Measurements from ENCODE around the gene NAV2.

NAV2 gene

GRCh38 chr11:20021212-20021611, 308.6 kb downstream of the NAV2 start:
- no peak for TF ChIP-seq CTCF (conservative IDR thresholded peaks at IDR 0.05; ENCODE audit: low read depth)
- no peak for DNase-seq (ENCODE audit: low spot score)
- ChIA-PET POLR2A (ENCODE audit: low non-redundant PET) (no interaction called here), CTCF (no interaction called here)
- peak overlapping the region; percentile 69; the same call in 1 of the 2 replicates for H3K27ac ChIP-seq

DNA sequence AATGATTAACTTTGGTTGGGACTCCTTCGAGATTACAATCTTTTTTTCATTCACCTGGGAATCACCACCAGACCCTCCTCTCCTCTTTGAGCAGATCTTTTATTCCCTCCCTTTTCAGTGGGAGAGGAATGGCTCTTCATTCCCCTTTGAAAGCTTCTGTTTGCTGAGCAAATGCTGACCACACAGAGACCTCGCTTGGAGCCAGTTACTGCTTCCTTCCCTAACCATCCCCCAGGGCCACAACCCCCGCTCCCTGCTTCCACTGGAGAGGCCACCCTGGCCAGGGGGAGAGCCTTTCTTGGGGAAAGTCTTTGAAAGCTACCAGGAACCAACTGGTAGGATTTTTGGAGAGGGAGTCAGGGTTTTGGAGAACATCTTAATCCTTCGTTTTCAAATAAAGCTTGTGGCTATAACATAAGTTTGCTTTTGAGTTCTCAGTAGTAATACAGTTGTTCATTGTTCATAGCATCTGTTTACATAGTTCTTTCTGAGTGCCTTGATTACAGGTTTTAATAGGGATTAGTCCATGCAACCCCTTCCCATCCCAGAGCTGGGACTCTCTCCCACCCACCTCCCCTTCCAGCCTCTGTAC, 309.2 kb downstream of the NAV2 start:
- DNase-seq (ENCODE audit: low spot score), result no peak
- peak overlapping the region; percentile 69 for H3K27ac ChIP-seq
- no peak for TF ChIP-seq CTCF (conservative IDR thresholded peaks at IDR 0.05; ENCODE audit: low read depth)
- ChIA-PET CTCF (no interaction called here), POLR2A (ENCODE audit: low non-redundant PET) (no interaction called here)

DNA sequence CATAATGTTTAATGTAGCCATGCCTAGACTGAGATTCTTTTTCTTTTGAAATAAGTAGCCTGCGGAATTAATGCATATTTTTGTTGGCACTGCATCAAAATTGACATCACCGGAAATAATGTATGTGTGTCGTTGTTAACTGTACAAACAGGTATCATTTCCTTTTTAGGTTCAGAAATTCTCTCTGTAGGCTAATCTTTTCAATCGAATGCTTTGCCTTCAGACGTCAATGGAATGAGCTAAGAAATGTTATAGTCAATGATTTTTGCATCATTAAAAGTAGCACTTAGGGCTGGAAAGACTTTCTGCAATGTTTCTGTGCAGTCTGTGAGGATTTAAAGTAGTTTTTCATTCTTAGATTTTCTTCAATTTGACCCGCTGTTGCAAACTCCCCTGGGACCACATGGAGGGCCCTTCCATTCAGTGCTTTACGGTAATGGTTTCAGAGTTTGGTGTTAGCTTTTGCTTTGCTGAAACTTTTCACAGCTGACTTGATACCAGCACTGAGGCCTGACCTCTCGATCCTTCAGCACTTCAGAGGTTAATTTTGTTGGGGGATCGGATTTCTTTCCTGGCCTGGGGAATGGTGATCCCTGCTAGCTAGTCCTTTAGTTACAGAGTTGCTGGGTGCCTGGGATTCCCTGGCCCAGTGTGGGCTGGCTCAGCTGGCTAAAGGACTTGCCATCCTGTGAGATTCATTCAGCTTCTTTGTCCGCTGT, 309.9 kb downstream of the NAV2 start:
- TF ChIP-seq CTCF (conservative IDR thresholded peaks at IDR 0.05; ENCODE audit: low read depth), result no peak
- DNase-seq (ENCODE audit: low spot score), result no peak
- CTCF ChIA-PET, result no interaction called here
- POLR2A ChIA-PET (ENCODE audit: low non-redundant PET), result no interaction called here
- H3K27ac ChIP-seq, result peak overlapping the region; percentile 91

DNA sequence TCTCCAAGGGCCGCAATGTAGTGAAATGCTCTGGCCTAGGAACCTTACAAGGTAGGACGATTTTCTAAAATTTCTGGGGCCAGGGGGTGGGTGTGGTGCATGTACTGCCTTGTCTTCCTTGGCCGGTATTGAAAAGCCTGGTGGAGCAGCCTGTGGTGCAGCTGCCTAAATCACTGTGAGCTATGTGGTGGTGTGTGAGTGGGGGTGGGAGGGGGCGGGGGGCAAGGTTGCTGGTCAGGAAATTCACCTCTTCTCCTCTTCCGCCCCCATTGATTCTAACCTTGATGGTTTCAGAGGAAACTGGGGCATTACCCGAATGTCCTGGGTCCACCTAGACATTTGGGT, 310.4 kb downstream of the NAV2 start:
- H3K27ac ChIP-seq, result peak overlapping the region; percentile 91
- no peak for TF ChIP-seq CTCF (conservative IDR thresholded peaks at IDR 0.05; ENCODE audit: low read depth)
- ChIA-PET CTCF (no interaction called here), POLR2A (ENCODE audit: low non-redundant PET) (no interaction called here)
- DNase-seq (ENCODE audit: low spot score), result no peak

DNA sequence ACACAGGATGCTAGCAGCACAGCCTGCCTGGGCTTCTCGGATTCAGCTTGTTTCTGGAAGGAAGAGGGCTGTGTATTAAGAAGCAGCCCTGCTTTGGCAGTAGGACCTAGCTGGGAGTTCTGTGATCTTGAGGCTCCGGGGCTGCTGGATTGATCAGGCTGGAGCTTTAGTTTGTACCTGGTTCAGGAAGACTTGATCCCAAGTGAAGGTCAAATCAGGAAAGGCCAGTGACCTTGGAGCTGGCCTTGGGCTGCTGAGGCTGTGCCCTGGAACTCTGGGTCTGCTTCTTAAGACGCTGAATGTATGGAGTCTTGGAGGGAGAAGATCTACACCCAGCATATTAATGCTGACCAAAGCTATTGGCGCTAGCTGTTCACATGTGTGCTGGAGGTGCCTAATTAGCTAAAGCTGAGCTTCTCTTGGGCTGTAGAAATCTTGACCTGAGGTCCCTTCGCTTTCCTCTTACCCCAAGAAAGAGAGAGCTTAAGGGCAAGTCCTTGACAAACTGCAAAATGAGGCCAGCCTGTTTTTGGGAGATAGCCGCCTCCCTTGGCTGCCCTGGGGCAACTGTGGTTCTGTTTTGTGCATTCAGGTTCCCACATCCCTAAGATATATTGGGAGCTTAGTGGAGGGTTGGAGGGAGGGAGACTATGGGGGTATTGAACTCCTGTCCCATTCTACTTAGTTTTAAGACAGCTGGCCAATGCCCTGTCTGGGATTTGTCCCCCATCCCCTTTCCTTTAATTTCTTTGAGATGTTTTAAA, 311.7 kb downstream of the NAV2 start:
- ChIA-PET POLR2A (ENCODE audit: low non-redundant PET) (no interaction called here), CTCF (interaction anchor here (0.6 to 2.1 kb wide), 4 partner anchors 13 to 108 kb away, joined by 3 to 7 read pairs (median 6); no protein-coding TSS in a partner anchor)
- H3K27ac ChIP-seq, result peak overlapping the region; percentile 91
- DNase-seq (ENCODE audit: low spot score), result no peak
- no peak for TF ChIP-seq CTCF (conservative IDR thresholded peaks at IDR 0.05; ENCODE audit: low read depth)

- peak overlapping the region; percentile 29; the same call in 1 of the 2 replicates for H3K27ac ChIP-seq
- no peak for TF ChIP-seq CTCF (conservative IDR thresholded peaks at IDR 0.05; ENCODE audit: low read depth)
- CTCF ChIA-PET, result interaction anchor here (0.6 to 2.1 kb wide), 2 partner anchors 103 to 107 kb away, joined by 3 to 6 read pairs; no protein-coding TSS in a partner anchor
- DNase-seq (ENCODE audit: low spot score), result no peak
- POLR2A ChIA-PET (ENCODE audit: low non-redundant PET), result no interaction called here
Observed at GRCh38 chr11:20025332-20025840, 312.7 kb downstream of the NAV2 start.
